Breast epithelium (tissue), 3 donors: Measurements from ENCODE around the gene MBD3L4.

Experiments
- CTCF ChIP-seq, 3 donors: fragments of 450-650 bp; IDR thresholded peaks; one replicate each; pipeline ENCODE4 v1.5.1; 2016 to 2017; ENCODE audit warnings: antibody characterized with exemption in 3 of 3, mild to moderate bottlenecking in 3 of 3, moderate library complexity in 3 of 3
- POLR2A ChIP-seq: fragments of 450-650 bp; IDR thresholded peaks from one replicate; pipeline ENCODE4 v1.6.1; 2016; ENCODE audit warnings: antibody characterized with exemption, mild to moderate bottlenecking, moderate library complexity

- TF ChIP-seq CTCF (IDR thresholded peaks at IDR 0.05) (no peak), POLR2A (no peak)
Observed at GRCh38 chr19:6997679-6998445, 42.1 kb downstream of the MBD3L4 start.
